Activated T-helper 1 cell treated with anti-CD3 and anti-CD28 coated beads, Interleukin-2, amount 50 U/mL, for 16 hours (primary cell): ENCODE results near the gene OR2A12.
"Not testable (repeated sequence)": the region's sequence is repeated elsewhere in the genome, so short reads cannot be mapped to it uniquely, and the experiment has no call there.

ENCODE experiments used
- DNase-seq, 2 donors: peaks; one replicate each; pipeline ENCODE4 v3.0.0-alpha.2; 2020; ENCODE audit warnings: low read depth in 1 of 2, low spot score in 1 of 2

The OR2A12 gene

DNA sequence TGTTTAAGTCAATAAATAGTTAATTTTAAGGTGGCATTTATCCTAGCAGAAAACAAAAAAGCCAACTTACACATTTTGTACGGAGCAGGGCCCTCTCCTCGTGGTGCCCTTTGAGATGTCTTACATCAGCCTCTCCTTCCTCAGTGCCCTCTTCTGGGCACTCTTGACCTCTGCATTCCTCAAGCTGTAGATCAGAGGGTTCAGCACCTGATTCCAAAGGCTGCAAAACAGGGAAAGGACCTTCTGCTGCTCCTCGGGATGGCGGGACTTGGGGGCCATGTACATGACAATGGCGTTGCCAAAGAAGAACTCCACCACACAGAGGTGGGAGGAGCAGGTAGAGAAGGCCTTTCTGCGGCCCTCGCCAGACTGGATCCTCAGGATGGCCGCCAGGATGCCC, 32.3 kb downstream of the OR2A12 start:
- DNase-seq = no peak

DNA sequence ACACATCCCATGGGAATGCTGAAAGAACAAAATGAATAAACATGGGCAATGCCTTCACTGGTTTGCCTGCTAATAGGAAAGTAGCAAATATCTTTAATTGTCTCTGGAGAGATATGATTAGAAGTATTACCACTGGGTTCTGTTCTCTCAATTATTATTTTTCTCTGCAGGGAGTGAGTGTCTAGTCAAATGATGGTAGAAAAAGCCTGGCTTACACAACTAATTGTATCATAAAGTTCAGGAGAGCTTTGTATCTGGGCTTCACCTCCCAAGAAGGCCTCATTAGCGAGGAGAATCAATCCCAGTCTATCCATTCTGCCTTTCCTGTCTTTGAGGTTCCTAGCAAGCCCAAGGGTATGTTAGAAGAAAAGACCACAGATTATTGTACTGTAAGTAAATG, 36.8 kb downstream of the OR2A12 start, which contains the start of gene OR2A14:
OR2A14 (plus strand) TSS at position 301 of the 400 bp plus-strand sequence. CDS start 5,937 bp downstream, outside the sequence.
- DNase-seq = no peak

DNA sequence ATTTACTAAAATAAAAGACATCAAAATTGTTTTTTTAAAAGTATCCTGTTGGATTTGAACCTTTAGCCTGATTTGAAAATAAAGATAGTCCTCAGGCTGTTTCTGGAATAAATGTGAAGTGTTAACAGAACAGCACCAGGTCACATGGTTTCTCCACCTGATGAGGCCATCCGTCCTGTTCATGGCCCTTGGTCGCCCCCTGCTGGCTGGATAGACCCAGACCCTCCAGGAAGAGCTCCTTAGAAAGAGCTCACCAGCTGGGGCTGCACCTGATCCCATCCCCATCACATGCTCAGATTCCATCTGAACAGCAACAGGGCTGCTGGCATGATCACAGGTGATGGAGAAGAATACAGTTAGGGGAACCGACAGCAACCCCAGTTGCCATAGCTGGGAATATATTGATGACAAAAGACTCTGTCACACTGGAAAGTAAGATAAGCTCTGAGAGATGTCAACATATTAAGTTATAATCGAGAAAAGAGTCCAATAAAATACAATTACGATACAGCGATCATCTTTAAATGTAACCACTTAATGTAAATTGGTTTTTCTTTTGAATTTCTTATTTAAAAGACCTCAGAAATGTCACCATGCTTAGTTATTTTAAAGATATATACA, 41.7 kb downstream of the OR2A12 start:
- DNase-seq = peak; percentile 72 to 82

DNA sequence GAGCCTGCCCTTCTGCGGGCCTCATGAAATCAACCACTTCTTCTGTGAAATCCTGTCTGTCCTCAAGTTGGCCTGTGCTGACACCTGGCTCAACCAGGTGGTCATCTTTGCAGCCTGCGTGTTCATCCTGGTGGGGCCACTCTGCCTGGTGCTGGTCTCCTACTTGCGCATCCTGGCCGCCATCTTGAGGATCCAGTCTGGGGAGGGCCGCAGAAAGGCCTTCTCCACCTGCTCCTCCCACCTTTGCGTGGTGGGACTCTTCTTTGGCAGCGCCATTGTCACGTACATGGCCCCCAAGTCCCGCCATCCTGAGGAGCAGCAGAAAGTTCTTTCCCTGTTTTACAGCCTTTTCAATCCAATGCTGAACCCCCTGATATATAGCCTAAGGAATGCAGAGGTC, 43.5 kb downstream of the OR2A12 start:
- DNase-seq = not testable (repeated sequence)

DNA sequence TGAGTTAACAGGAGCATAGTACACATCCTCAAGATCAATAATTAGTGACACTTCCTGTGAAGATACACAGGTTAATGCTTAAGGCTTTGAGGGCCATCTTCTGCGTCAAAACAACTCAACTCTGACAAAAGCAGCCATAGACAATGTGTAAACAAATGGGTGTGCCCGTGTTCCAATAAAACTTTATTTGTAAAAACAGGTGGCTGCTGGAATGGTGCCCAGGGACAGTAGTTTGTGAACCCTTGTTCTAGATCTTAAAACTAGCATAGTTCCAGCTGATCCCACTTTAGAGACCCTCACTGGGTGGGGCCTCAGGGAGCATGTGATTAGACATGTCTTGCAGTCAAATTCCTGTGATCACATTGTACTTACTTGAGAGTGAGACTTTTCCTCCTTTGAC, 44.7 kb downstream of the OR2A12 start:
- DNase-seq = no peak

DNA sequence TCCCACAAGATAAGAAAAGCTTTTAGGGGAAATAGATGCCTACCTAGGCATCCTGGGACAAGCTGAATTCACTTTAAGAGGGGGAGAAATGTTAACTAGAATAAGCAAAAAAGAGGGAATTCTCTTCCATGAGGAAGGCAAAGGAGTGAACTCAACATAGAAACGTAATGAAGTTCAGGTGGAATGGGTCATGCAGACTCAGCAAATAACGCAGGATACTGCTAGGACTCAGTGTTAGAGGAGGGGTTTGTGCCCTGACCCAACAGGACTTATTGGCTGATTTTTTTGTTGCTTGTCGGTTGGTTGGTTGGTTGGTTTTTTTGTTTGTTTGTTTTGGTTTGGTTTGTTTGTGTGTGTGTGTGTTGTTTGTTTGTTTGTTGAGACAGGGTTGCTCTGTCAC, 46.2 kb downstream of the OR2A12 start:
- DNase-seq = no peak

DNA sequence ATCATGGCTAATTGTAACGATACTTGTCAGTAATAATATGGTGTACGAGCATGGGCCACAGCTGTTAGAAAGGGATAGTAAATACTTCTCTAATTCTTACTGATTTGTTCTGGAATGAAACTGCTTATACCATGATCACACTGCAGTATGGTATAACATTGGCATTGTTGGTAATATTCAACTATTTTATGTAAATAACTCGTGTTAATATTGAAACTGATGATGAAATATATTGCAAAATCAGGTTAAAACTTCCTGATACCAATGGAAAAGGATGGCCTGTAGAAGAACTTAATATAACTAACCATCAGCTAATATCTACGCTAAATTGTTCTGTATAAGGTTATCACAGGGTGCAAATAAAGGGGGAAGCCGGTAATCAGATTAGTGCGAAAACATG, 47.2 kb downstream of the OR2A12 start:
- DNase-seq = no peak

DNA sequence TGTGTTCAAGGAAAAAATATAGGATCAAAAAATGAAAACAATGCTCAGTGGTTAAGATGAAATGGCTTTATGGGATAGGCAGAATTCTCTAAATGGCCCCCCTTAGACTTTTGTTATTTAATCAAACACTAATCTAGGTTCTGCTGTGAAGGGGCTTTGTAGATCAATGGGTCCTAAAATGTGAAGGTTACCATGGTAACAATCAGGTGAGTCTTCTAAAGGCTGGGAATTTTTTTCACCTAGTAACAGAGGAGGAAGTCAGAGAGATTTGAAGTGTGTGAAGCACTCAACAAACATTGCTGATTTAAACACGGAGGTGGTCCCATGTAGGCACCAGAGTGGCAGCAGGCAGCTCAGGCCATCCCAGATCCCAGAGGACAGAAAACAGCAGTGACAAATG, 48.0 kb downstream of the OR2A12 start:
- DNase-seq = no peak

DNA sequence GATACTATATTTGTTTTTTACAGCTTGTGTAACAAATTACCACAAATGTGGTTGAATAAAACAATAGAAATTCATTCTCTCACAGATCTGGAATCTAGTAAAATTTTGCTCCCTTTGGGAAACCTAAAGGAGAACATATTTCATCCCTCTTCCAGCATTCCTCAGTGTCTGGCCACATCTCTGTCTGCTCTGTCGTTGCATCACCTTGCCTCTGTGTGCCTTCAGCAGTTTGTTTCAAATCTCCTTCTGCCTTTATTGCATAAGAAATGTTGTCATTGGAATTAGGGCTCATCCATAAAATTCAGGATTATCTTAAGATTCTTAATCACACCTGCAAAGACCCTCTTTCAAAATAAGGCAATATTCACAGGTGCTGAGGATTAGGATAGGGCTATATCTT, 51.4 kb downstream of the OR2A12 start:
- DNase-seq = no peak

DNA sequence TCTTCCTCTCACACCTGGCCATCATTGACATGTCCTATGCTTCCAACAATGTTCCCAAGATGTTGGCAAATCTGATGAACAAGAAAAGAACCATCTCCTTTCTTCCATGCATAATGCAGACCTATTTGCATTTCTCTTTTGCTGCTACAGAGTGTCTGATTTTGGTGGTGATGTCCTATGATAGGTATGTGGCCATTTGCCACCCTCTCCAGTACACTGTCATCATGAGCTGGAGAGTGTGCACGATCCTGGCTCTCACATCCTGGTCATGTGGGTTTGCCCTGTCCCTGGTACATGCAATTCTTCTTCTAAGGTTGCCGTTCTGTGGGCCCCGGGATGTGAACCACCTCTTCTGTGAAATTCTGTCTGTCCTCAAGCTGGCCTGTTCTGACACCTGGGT, 56.1 kb downstream of the OR2A12 start:
- no peak for DNase-seq

DNA sequence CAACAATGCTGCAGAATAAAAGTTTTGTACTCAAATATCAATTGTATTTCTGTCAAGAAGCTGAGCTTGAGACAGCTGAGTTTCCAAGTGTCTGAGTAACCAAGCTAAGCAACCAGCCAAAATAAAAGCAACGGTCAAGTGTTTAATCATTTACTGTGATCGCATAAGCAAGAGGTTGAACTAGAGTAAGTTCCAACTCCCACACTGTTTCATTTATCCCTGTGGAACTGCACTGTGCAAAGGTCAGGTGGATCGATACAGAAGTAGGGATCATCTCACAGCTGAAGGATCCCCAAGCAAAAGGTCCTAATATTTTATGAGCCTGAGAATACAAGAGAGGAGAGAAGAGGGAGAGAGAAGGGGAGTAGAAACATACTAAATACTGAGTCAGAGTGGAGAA, 58.3 kb downstream of the OR2A12 start:
- DNase-seq = no peak

DNA sequence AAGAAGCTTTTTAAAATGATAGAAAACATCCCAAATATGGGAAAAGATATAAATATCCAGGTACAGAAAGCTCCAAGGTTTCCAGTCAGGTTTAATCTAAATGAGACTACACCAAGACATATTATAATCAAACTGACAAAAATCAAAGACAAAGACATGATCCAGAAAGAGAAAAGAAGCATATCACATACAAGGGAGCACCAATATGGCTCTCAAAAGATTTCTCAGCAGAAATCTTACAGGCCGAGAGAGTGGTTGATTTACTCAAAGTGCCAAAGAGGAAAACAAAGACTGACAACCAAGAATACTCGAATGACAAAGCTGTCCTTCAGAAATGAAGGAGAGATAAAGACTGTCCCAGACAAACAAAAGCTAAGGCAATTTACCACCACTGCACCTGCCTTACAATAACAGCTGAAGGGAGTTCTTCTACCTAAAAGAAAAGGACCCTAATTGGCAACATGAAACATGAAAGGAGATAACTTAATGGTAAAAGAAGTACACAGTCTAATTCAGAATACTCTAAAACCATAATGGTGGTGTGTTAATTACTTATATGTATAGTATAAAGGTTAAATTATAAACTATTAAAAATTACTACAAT, 62.2 kb downstream of the OR2A12 start:
- no peak for DNase-seq
